ENCODE results near the gene PCYT2.

Gene PCYT2

DNA sequence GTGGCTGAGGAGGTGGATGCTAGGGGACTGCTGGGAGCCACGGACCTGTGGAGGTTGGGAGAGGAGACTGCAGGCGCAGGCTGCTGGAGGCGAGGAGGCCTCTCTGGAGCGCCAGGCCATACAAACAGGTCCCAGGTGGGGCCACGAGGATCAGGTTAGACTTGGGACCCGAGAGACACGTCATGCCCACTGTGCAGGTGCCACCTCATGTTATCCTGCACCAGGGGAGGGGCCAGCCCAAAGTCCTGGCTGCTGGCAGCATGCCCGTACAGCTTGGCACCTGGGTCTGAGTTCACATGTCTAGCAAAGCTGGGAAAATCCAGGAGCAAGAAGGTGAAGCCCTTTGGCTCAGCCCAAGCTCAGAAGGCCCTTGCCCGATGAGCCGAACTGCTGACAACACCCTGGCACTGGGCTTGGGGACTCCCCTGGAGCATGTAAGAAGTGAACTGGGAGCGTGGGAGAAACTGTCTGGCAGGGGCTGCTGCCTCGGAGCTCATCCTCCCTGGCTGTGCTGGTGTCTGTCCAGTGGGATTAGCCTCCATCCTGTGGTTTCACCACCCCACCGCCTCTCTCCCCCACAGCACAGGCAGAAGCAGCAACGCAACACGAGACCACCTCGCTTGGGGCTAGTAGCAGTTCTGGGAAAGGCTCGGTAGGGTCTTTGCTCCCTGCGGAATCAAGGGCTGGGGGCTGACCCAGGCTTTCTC lies 45.3 kb downstream of the PCYT2 start:
- no peak overlapping the region for H3K4me3 ChIP-seq (ENCODE audit: low read length)
- no peaks in the 10 kb centered on the region for H3K9me3 ChIP-seq (ENCODE audit: control insufficient read depth, low read length)
- peak overlapping the region; percentile 46 for H3K9ac ChIP-seq (ENCODE audit: low read length)
- H3K36me3 ChIP-seq (ENCODE audit: control insufficient read depth, insufficient read depth, low read length), result peaks cover 11% of the 10 kb centered on the region
- no peaks in the 10 kb centered on the region for H3K27me3 ChIP-seq (ENCODE audit: control insufficient read depth, insufficient read depth, low read length)
- H3K4me1 ChIP-seq (ENCODE audit: control insufficient read depth, insufficient read depth, low read length), result peaks cover 83% of the 10 kb centered on the region

DNA sequence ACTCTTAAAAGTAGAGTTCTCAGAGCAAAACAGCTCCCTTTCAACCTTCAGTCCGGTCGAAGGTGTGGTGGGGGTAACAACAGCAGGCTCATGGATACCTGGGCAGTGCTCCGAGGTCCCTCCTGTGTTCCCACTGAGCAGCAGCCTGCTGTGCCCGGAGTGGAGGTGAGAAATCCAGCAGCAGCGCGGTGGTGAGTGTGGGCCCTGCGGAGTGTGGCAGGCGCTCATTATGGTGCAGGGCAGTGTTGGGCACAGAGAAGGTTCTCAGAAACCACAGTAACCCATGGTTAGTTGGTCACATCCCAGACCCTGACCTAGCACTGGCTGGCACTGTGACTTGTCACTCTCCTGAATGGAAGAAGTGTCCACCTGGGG lies 45.9 kb downstream of the PCYT2 start:
- Histone ChIP-seq H3K9ac (ENCODE audit: low read length) (peak overlapping the region; percentile 46), H3K36me3 (ENCODE audit: control insufficient read depth, insufficient read depth, low read length) (peaks cover 11% of the 10 kb centered on the region), H3K4me3 (ENCODE audit: low read length) (no peak overlapping the region), H3K9me3 (ENCODE audit: control insufficient read depth, low read length) (no peaks in the 10 kb centered on the region), H3K27me3 (ENCODE audit: control insufficient read depth, insufficient read depth, low read length) (no peaks in the 10 kb centered on the region), H3K4me1 (ENCODE audit: control insufficient read depth, insufficient read depth, low read length) (peaks cover 83% of the 10 kb centered on the region)

DNA sequence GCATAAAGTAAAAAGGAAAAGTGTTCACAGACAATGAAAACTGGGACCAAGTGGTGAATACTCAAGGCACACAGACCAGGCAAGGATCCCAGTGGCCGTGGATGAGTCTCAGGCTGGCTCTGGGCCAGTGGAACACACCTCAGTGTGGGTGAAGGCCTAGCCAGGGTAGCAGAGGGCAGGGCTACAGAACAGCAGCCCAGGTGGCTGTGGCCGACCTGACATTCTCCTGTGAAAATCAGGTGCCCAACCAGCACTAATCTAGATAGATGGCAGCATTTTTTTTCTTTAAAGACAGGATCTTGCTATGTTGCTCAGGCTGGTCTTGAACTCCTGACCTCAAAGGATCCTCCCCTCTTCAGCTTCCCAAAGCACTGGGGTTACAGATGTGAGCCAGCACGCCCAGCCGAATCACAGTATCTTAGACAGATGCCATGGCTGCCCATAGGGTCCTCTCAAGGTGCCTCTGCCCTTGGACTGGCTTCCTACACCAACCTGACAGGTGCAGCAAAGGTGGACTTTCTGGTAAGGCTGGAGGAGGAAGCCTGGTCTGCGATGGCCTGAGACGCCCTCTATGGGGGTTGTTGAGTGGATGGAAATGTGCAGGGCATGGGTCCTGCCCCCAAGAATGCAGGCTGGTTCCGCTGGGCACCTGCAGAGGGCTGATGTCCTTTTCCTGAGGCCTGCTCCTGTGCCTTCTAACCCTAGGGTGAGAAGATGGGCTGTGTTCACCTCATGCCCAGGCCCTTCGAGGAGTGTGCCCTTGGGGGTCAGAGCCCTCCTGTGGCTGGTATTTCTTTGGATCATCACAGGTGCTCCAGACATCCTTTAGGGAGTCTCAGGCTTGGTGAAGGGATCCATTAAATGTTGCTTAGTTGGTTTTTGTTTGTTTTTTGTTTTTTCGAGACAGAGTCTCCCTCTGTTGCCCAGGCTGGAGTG lies 47.1 kb downstream of the PCYT2 start:
- Histone ChIP-seq H3K4me3 (ENCODE audit: low read length) (no peak overlapping the region), H3K4me1 (ENCODE audit: control insufficient read depth, insufficient read depth, low read length) (peaks cover 76% of the 10 kb centered on the region), H3K36me3 (ENCODE audit: control insufficient read depth, insufficient read depth, low read length) (peaks cover 5% of the 10 kb centered on the region), H3K9me3 (ENCODE audit: control insufficient read depth, low read length) (no peaks in the 10 kb centered on the region), H3K9ac (ENCODE audit: low read length) (peak overlapping the region; percentile 24), H3K27me3 (ENCODE audit: control insufficient read depth, insufficient read depth, low read length) (no peaks in the 10 kb centered on the region)

DNA sequence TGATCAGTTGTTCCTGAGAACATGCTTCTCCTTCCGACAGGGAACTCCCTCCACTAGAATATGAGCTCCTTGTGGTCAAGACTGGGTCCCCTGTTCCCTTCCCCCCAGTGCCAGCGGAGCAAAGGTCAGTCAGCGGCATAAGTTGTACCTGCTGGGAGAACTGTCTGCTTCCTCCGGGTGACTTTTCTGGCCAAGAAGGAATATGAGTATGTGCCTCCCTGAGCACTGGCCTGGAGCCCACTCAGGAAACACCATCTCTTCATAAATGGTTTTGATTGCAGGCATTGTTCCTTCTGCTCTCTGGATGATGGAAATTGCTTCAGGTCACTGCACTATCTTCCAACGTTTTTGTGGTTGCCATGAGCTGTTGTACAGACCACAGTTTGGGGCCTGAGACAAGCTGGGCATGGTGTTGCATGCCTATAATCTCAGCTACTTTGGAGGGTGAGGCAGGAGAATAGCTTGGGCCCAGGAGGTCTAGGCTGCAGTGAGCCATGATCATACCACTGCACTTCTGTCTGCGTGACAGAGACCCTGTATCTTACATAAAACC lies 48.0 kb downstream of the PCYT2 start:
- no peaks in the 10 kb centered on the region for H3K9me3 ChIP-seq (ENCODE audit: control insufficient read depth, low read length)
- no peaks in the 10 kb centered on the region for H3K27me3 ChIP-seq (ENCODE audit: control insufficient read depth, insufficient read depth, low read length)
- peak overlapping the region; percentile 24 for H3K9ac ChIP-seq (ENCODE audit: low read length)
- no peak overlapping the region for H3K4me3 ChIP-seq (ENCODE audit: low read length)
- H3K36me3 ChIP-seq (ENCODE audit: control insufficient read depth, insufficient read depth, low read length), result no peaks in the 10 kb centered on the region
- H3K4me1 ChIP-seq (ENCODE audit: control insufficient read depth, insufficient read depth, low read length), result peaks cover 77% of the 10 kb centered on the region

DNA sequence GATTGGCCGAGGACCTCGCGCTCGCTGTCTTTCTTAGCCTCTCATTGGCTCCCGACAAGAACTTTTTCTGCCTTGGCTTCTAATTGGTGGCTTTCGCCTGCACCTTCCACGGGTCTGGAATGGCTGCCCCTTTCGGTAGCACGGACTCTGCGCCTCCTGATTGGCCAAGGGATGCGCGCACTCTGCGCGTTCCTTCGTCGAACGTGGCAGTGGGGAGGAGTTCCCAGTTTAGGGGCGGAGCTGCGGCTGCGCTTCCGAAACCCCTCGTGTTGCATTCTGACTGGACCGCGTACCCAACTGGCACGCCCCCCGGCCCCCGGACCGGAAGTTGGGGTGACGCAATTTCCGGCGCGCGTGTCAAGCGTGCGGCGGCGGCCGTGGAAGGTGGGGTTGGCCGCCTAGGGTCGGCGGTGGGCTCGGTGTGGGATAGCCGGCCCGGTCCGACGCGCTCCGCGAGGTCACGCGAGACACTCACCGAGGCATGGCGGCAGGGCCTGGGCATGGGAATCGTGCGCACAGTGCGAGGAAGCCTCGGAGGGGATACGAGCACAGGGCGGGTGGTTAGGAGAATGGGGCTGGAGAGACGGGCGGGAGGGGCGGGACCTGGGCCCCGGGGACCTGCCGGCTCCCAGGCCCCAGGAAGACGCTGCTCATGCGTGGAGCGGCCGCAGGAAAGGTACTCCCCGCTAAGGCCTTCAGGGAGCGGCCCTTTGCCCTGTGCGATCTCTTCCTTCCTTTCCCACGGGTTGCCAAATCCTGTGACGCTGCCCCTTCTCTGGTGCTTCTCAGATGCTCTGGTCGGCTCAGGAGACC lies 50.2 kb downstream of the PCYT2 start:
- Histone ChIP-seq H3K9me3 (ENCODE audit: control insufficient read depth, low read length) (no peaks in the 10 kb centered on the region), H3K27me3 (ENCODE audit: control insufficient read depth, insufficient read depth, low read length) (no peaks in the 10 kb centered on the region), H3K4me3 (ENCODE audit: low read length) (peak overlapping the region; percentile 83), H3K4me1 (ENCODE audit: control insufficient read depth, insufficient read depth, low read length) (peaks cover 71% of the 10 kb centered on the region), H3K36me3 (ENCODE audit: control insufficient read depth, insufficient read depth, low read length) (peaks cover 5% of the 10 kb centered on the region), H3K9ac (ENCODE audit: low read length) (peak overlapping the region; percentile 81)

DNA sequence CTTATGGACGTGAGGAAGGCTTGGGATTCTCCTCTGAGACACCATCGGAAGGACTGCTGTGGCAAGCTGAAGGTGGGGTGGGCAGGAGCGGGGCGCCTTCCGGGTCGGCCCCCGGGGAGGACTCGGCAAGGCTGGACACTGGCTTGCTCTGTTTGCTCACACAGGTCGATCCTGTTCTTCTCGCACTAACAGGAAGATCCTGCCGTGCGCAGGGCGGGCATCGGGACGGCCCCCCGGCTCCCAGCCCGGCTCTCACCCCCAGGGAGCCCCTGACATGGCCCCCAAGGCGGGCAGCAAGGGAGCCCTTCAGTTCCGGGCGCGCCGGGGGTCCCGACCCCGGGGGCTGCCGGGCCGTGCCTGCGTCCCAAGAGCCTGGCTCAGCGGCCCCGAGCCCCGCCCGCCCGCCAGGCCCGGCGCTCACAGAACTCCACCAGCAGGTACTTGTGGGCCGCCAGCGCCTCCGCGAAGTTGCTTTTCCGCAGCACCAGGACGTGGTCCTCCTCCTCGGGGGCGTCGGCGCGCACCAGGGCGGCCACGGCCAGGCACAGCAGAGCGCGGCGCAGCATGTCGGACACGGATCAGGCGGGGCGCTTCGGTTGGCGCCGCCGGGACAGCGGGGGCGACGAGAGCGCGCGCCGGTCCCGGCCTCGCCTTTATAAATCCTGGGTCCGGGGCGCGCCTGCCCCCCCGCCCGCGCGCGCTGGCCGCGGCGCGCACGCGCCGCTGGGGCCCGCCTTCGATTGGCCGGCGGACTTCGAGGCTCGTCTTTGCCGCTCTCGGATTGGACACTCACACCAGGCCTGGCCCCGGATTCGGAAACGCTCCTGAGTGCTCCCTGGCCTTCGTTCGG lies 51.1 kb downstream of the PCYT2 start, which contains the start of gene P4HB:
Gene P4HB, minus strand, starts transcription at position 630 of the 850 bp plus-strand sequence. Its CDS starts 64 bp downstream, at position 566.
- Histone ChIP-seq H3K4me3 (ENCODE audit: low read length) (peak within 1 kb of the TSS; percentile 83), H3K9ac (ENCODE audit: low read length) (peak within 1 kb of the TSS; percentile 81), H3K4me1 (ENCODE audit: control insufficient read depth, insufficient read depth, low read length) (peaks cover 73% of the 10 kb centered on the region), H3K27me3 (ENCODE audit: control insufficient read depth, insufficient read depth, low read length) (no peaks in the 10 kb centered on the region), H3K36me3 (ENCODE audit: control insufficient read depth, insufficient read depth, low read length) (peaks cover 5% of the 10 kb centered on the region), H3K9me3 (ENCODE audit: control insufficient read depth, low read length) (no peaks in the 10 kb centered on the region)

DNA sequence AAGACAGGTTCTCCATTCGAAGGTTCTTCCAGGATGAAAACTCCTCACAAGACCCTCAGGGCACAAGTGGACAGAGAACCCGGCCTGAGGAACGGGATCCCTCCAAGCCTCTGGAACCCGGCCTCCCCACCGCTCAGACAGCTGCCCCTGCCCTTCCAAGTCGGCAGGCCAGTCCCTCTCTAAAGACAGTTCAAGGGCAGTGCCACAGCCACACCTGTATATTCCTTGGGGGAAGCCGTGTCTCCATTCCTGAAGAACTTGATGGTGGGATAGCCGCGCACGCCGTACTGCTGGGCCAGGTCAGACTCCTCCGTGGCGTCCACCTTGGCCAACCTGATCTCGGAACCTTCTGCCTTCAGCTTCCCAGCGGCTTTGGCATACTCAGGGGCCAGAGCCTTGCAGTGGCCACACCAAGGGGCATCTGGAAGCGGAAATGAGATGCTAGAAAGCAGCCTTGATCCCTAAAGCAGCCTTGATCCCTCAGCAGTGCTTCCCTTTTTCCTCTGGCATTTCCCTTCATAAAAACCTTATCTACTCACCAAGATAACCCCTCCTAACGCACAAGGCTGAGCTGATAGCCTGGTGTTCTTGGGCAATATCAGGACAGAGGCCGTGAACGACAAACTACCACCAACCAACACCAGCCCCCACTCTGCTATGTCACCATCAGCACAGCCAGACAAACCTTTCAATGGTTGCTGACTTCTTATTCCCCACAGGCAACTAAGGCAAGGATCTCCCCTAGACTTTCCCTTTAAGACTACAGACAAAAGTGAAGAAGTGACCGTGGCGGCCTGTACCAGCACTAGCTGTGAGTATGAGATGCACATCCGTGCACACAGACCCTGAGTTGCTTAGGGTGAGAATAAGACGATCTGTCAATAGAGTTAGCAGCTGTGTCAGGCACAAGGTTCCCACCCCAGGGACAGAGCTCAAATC lies 52.0 kb downstream of the PCYT2 start:
- no peaks in the 10 kb centered on the region for H3K9me3 ChIP-seq (ENCODE audit: control insufficient read depth, low read length)
- peak overlapping the region; percentile 80 for H3K4me3 ChIP-seq (ENCODE audit: low read length)
- H3K27me3 ChIP-seq (ENCODE audit: control insufficient read depth, insufficient read depth, low read length), result no peaks in the 10 kb centered on the region
- peak overlapping the region; percentile 79 for H3K9ac ChIP-seq (ENCODE audit: low read length)
- H3K36me3 ChIP-seq (ENCODE audit: control insufficient read depth, insufficient read depth, low read length), result peaks cover 5% of the 10 kb centered on the region
- H3K4me1 ChIP-seq (ENCODE audit: control insufficient read depth, insufficient read depth, low read length), result peaks cover 72% of the 10 kb centered on the region

DNA sequence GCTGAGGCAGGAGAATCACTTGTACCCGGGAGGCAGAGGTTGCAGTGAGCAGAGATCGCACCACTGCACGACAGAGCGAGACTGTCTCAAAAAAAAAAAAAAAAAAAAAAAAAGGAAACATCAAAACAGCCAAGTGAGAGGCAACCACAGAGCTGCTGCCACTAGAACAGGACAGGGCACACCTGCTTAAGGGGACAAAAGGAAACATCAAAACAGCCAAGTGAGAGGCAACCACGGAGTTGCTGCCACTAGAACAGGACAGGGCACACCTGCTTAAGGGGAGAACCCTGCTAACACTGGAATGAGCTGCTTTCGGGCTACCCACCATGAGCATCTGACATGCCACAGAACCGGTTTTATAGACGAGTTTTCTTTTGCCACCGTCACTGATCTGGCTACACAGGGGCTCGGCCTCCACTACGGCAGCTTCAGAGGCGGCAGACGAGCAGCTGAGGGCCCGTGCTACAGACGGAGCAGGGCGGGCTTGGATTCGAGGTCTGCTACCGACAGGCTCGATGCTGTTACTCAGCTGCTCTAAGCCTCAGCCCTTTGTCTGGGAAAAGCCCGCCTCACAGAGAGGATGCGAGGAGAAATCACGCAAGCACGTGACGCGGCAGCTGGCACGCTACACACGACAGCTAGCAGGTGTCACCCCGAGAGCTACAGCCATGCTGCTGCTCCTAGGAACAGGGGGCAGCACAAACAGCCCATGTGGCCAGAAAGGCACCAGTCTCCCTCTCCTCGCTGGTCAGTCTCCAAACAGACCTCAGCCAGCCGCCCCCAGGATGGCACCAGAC lies 52.8 kb downstream of the PCYT2 start:
- peak overlapping the region; percentile 80 for H3K4me3 ChIP-seq (ENCODE audit: low read length)
- H3K36me3 ChIP-seq (ENCODE audit: control insufficient read depth, insufficient read depth, low read length), result peaks cover 5% of the 10 kb centered on the region
- peak overlapping the region; percentile 79 for H3K9ac ChIP-seq (ENCODE audit: low read length)
- H3K27me3 ChIP-seq (ENCODE audit: control insufficient read depth, insufficient read depth, low read length), result no peaks in the 10 kb centered on the region
- peaks cover 63% of the 10 kb centered on the region for H3K4me1 ChIP-seq (ENCODE audit: control insufficient read depth, insufficient read depth, low read length)
- no peaks in the 10 kb centered on the region for H3K9me3 ChIP-seq (ENCODE audit: control insufficient read depth, low read length)

DNA sequence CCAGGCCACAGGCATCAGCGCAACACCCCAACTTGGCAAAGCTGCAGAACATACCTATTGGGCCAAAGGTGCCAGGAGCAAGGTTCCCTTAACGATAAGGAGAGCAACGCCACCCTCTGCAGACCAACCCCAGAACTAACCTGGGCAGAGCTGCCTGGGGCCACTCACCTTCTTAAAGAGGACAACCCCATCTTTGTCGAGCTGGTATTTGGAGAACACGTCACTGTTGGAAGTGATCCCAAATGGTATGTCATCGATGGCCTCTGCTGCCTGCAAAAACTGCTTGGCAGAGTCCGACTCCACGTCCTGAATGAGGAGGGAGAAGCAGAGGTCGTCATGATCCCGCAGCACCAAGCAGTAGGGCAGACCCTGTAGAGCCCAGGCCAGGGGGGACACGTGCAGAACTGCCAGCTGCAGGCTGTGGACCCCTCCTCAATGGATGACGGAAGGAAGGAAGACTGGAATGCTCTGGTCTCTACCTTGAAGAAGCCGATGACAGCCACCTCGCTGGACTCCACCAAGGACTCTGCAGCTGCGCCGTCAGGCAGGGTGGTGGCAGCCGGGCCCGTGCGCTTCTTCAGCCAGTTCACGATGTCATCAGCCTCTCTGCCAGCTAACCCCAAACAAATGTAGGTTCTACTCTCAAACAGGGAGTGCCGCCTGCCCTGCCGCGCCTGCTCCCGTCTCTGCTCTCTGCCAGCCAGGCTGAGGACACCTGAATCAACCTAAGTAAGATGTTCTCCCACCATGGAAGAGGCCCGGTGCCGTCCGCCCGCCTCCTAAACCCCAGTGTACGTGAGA lies 56.0 kb downstream of the PCYT2 start:
- Histone ChIP-seq H3K9ac (ENCODE audit: low read length) (no peak overlapping the region), H3K9me3 (ENCODE audit: control insufficient read depth, low read length) (no peaks in the 10 kb centered on the region), H3K4me1 (ENCODE audit: control insufficient read depth, insufficient read depth, low read length) (peaks cover 47% of the 10 kb centered on the region), H3K36me3 (ENCODE audit: control insufficient read depth, insufficient read depth, low read length) (peaks cover 19% of the 10 kb centered on the region), H3K4me3 (ENCODE audit: low read length) (no peak overlapping the region), H3K27me3 (ENCODE audit: control insufficient read depth, insufficient read depth, low read length) (no peaks in the 10 kb centered on the region)

Measured in mucosa of stomach (tissue), 1 donor.